CD4-positive, alpha-beta T cell treated with Interleukin-10 for 1 hour (primary cell): Measurements from ENCODE around the gene FJX1.

ENCODE experiments used
- DNase-seq: peaks from one replicate; pipeline ENCODE4 v3.0.0-alpha.2; 2020

FJX1 gene

DNA sequence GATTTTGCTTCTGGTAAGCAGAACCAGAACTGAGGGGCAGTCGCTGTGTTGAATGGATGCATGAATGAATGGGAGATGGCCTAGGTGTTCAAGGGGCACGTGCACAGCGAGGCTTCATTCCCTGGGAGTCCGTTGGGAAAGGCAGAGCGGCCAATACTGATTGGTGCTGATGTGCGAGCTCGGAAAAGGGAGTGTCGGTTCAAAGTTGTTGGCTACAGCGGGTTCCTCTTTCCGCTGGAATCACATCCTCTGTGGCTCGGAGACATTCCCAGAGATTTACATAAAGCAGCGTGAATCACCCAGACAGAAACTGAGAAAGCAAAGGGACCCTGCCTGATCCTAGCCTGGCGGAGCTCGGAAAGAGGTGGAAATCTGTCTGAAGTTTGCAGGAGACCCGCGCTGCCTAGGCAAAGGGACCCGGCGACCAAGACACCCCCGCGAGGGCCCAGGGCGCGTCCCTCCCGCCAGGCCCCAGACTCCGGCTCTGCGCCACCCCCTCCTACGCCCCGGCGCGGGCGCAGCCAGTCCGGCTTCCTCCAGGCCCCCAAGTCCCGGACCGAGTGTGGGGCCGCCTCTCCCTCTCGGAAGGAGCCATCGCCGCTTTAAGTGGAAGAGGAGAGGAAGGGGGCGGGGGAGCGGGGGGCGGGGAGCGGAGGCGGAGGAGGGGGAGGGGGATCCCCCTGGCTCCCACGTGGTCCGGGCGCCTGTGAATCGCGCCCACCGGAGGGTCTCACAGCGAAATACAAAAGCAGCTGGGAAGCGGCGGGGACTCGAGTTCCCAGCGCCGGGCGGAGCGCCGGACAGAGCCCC lies at the start of gene FJX1:
Gene FJX1, plus strand, starts transcription at position 774 of the 810 bp plus-strand sequence. CDS start 177 bp downstream, outside the sequence.
- DNase-seq = no peak

- DNase-seq = no peak
Measured at GRCh38 chr11:35571696-35572095, 46.6 kb upstream of the FJX1 start.

- DNase-seq = no peak
Measured at GRCh38 chr11:35579557-35580396, 38.5 kb upstream of the FJX1 start.

DNA sequence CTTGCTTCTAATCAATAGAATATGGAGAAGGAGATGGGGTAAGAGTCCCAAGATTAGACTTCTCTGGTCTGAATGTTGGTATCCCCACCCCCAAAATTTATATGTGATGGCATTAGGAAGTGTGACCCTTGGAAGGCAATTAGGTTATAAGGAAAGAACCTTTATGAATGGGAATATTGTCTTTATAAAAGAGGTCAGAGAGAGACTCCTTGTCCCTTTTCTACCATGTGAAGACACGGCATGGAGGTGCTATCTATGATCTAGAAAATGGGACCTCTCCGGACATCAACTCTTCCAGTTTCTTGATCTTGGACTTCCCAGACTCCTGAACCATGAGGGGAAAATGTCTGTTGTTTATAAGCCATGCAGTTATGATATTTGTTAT lies 37.9 kb upstream of the FJX1 start:
- no peak for DNase-seq

DNA sequence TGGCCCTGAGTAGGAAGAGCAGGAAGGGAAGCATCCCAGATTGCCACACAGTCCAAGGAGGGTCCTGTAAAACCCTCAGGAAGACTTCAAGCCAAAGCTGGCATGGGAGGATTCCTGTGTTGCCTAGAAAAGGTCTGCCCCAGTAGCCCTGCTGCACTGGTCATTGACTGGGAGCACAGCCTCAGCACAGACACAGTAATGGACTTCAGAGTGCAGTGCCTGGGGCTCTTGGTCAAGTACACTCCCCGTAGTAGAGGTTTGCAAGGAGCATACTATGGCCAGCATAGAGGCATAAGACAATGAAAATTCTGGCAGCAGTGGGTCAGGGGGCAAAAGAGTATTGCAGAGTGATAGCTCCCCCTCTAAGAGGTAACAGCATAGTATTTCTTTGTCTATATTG lies 36.2 kb upstream of the FJX1 start:
- no peak for DNase-seq

DNA sequence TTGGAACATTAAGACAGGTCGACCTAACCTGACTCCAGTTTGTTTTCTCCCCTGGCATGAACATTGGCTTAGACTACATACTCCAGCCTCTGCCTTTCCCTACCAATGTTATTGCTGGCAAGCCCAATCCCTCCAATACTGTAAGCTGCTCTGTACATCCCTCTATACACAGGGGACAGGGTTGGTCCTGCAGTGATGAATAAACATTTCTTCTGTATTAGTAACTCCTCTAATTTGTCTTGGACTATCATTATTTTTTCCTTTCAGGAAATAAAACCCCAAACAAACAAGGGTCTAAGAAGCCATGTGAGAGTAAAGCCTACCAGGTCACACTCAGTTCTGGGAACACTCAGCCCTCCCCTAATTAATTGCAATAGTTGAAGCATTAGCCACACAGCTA lies 35.1 kb upstream of the FJX1 start:
- no peak for DNase-seq

DNA sequence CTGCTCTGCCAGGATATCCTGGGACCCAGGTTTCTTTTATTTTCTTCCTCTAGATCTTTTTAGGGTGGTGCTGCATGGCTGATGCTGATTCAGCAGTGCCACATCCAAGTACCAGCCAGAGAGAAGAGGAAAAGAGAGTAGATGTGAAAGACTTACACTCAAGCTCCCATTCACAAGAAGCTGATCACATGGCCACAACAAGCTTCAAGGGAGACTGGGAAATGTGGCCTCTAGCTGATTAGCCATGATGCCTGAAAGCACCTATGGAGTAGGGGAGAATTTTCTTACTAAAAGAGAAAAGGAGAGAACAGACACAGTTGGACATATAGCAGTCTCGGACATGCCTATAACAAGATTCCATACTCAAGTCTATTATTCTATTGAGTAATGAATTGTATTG lies 34.4 kb upstream of the FJX1 start:
- no peak for DNase-seq

- no peak for DNase-seq
Measured at GRCh38 chr11:35584321-35584720, 33.9 kb upstream of the FJX1 start.

DNA sequence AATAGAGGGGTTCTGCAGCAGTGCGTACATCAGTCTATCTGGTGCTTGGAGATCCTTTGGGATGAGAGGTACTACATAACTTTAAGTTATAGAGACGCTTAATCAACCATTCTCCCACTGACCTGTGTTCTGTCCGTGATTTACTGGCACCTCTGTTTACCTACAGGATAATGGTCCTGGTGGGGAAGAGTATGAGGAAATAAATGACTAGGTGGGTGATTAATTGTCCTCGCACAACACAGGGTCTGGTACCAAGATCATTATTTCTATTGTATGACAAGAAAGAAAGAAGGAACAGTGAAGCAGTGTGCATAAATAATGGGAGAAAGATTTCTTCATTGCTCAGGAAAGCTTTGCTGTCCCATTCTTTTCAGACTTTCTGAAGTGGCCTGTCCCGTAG lies 32.8 kb upstream of the FJX1 start:
- no peak for DNase-seq

DNA sequence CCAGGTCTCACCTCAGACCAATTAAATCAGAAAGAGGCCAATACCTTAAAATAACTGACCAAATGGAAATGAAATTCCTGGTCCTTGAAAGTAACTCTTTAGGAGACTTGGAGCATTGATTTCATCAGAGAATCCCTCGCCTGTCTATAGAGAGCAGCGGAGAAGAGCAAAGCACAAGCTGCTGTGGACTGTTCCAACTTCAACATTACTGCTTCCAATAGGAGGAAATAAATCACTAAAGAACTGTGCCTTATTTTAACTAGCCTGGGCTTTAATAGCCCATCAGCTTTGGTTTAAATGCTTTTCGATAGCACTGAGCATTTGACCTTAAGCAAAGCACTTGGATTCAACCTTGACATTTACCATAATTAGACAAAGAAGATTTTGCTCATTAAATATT lies 32.0 kb upstream of the FJX1 start:
- no peak for DNase-seq

DNA sequence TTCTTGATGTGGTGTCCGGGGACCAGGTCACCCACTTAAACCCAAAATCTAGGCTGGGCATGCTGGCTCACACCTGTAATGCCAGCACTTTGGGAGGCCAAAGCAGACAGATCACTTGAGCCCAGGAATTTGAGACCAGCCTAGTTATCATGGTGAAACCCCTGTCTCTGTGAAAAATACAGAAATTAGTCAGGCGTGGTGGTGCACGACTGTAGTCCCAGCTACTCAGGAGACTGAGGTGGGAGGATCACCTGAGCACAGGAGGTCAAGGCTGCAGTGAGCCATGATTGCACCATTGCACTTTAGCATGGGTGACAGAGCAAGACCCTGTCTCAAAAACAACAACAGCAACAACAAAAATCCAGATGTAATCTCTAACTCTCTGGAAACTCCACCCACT lies 30.3 kb upstream of the FJX1 start:
- DNase-seq = no peak

- no peak for DNase-seq
Measured at GRCh38 chr11:35588627-35589026, 29.6 kb upstream of the FJX1 start.

- no peak for DNase-seq
Measured at GRCh38 chr11:35589281-35589680, 29.0 kb upstream of the FJX1 start.

GRCh38 chr11:35590412-35590811 lies 27.8 kb upstream of the FJX1 start:
- no peak for DNase-seq

GRCh38 chr11:35593143-35593542 lies 25.1 kb upstream of the FJX1 start:
- no peak for DNase-seq

DNA sequence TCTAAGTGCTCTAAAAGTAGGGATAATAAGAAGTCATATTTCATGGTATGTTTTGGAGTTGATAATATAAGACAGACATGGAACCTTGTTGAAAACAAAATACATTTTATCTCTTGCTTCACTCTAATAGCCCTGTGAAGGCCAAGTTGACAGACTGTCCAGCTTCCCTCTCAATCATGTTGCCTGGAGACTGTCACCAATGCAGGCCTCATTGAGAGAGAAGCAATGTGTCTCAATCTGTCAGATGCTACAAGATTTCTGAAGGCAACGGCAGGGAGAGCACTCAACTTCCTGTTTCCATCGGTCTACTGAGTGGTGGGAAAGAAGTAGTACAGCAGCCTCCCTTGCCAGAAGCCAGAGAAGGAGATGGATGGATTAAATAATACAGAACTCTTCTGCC lies 23.6 kb upstream of the FJX1 start:
- no peak for DNase-seq

- DNase-seq = no peak
Measured at GRCh38 chr11:35598254-35599125, 19.8 kb upstream of the FJX1 start.

DNA sequence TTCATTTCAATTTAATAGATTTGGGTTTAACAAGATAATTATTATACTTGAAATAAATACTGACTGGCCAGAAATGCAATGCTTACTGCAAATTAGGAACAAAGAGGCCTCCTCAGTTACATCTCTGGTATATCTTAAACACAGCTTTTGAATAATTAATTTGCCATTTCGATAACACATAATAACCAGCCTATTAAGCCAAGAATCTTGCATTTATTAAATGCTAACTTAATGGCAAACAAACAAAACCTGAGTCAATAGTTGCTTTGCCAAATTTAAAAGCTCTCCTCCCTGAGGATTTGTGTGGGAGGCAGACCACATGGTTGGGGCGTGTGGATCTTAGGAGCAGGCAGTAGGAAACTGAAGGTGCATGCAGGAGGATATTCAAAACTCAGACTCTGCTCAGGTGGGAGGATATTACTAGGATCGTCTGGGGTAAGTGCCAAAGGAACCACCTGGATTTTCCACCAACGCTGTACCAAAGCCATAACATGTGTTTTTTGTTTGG lies 17.9 kb upstream of the FJX1 start:
- DNase-seq = no peak

- no peak for DNase-seq
Measured at GRCh38 chr11:35602160-35602793, 16.0 kb upstream of the FJX1 start.

DNA sequence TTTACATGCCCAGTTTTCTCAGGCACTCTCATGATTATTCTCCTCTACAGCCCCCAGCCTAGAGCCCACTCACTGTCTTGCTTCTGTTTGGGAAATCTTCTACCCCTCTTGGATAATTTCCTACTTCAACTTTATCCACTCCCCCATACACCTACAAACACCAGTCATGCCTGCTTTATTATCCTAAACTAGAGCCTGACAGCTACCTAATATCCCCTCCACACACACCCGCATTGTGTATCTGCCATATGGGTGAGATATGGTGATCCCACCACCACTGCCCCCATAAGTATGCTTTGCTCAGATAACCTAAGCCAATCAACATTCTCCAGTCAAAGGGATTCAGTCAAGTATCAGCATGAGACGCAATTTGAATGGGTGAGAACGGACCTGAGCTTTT lies 15.3 kb upstream of the FJX1 start:
- no peak for DNase-seq

- DNase-seq = no peak
Measured at GRCh38 chr11:35605706-35606105, 12.6 kb upstream of the FJX1 start.

GRCh38 chr11:35606206-35606605 lies 12.1 kb upstream of the FJX1 start:
- no peak for DNase-seq

DNA sequence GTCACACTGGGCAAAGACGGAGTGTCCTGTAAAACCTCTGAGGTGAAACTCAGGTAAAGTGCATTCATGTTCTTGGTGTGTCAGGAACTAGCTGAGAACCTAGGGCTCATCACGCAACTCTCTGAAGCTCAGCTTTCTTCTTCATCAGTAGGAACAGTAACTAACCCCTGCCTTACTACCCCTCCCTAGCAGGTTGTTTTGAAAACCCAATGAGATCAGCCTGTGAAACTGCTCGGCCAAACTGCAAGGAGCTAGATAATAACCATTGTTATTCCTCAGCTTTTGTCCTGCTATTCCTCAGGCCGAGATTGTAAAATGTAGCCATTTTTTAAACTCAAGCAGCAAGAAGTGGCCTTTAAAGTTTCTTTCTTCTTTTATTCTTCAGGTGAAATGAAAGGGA lies 9.8 kb upstream of the FJX1 start:
- no peak for DNase-seq
